Neural progenitor cell (in vitro differentiated cells): ENCODE data around the gene PAK4.

Experiments
- EZH2 ChIP-seq: fragments of 200-600 bp; sonication (generic); IDR thresholded peaks from 2 replicates; pipeline ENCODE4 v1.6.1; 2017; ENCODE audit warnings: antibody characterized with exemption, mild to moderate bottlenecking, moderate library complexity
- EZH2phosphoT487 ChIP-seq: fragments of 200-600 bp; sonication (generic); IDR thresholded peaks from 2 replicates; pipeline ENCODE4 v1.6.1; 2017; ENCODE audit warnings: antibody characterized with exemption
- TF ChIP-seq, protein P1 (sequence below): fragments of 200-600 bp; sonication (generic); IDR thresholded peaks from 2 replicates; pipeline ENCODE4 v1.5.1; 2017; ENCODE audit warnings: antibody characterized with exemption, mild to moderate bottlenecking

GRCh38 chr19:39147480-39147879, 21.9 kb downstream of the PAK4 start:
- TF ChIP-seq, protein P1, sequence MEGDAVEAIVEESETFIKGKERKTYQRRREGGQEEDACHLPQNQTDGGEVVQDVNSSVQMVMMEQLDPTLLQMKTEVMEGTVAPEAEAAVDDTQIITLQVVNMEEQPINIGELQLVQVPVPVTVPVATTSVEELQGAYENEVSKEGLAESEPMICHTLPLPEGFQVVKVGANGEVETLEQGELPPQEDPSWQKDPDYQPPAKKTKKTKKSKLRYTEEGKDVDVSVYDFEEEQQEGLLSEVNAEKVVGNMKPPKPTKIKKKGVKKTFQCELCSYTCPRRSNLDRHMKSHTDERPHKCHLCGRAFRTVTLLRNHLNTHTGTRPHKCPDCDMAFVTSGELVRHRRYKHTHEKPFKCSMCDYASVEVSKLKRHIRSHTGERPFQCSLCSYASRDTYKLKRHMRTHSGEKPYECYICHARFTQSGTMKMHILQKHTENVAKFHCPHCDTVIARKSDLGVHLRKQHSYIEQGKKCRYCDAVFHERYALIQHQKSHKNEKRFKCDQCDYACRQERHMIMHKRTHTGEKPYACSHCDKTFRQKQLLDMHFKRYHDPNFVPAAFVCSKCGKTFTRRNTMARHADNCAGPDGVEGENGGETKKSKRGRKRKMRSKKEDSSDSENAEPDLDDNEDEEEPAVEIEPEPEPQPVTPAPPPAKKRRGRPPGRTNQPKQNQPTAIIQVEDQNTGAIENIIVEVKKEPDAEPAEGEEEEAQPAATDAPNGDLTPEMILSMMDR = no peak
- no peak for TF ChIP-seq EZH2
- TF ChIP-seq EZH2phosphoT487 = no peak
